AG04449 (cell line): ENCODE results near the gene LDLRAD4.
A peak's percentile ranks its signal among the peaks of the same experiment; 100 is the strongest.

Experiments
- CTCF ChIA-PET: fragments of 350-600 bp; formaldehyde crosslinking; extraction: SDS; loops from one replicate; lab custom pipeline; 2021; ENCODE audit warnings: antibody characterized with exemption; lab: Yijun Ruan, JAX
- POLR2A ChIA-PET: fragments of 400-600, 350-600 bp; formaldehyde crosslinking; extraction: SDS; loops from one replicate; lab custom pipeline; 2020; ENCODE audit warnings: antibody characterized with exemption, inconsistent platforms; lab: Yijun Ruan, JAX
- DNase-seq: peaks from one replicate; pipeline ENCODE4 v3.0.0-alpha.2; 2010; ENCODE audit warnings: low read depth, low spot score
- H3K4me3 ChIP-seq: 2 replicates; pipeline ENCODE4 v1.5.1; 2011; ENCODE audit warnings: low read depth, mild to moderate bottlenecking, control low read depth, low read length
- TF ChIP-seq, protein P1 (sequence below): IDR thresholded peaks from one replicate; pipeline ENCODE4 v1.5.1; 2011; ENCODE audit warnings: mild to moderate bottlenecking, moderate library complexity, low read length, control low read depth, inconsistent platforms; ENCODE audit not compliant: insufficient read depth; ENCODE audit errors: missing control alignments

Gene LDLRAD4

DNA sequence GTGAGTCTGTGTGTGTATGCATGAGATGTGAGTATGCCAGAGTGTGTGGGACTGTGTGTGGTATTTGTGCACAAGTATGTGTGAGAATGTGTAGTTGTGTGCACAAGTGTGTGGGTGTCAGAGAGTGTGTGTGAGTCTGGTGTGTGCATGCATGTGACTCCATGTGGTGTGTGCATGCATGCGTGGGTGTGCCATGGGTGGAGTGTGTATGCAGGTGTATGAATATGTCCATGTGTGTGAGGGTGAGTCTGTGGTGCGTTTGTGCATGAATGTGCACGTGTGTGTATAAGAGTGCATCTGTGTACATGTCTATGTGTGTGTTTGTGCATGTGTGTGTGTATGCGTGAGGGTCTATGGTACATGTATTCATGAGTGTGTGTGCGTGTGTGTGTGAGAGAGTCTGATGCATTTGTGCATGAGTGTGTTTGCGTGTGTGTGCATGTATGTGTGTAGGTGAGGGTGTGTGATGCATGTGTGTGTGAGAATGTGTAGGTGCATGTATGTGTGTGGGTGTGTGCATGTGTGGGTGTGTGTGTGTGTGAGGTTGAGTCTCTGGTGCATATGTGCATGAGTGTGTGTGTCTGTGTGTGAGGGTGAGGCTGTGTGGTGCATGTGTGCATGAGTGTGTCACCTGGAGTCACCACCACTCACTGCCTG is 226.8 kb downstream of the LDLRAD4 start:
- no peak overlapping the region for H3K4me3 ChIP-seq
- POLR2A ChIA-PET: no interaction called here
- DNase-seq: no peak
- TF ChIP-seq, protein P1, sequence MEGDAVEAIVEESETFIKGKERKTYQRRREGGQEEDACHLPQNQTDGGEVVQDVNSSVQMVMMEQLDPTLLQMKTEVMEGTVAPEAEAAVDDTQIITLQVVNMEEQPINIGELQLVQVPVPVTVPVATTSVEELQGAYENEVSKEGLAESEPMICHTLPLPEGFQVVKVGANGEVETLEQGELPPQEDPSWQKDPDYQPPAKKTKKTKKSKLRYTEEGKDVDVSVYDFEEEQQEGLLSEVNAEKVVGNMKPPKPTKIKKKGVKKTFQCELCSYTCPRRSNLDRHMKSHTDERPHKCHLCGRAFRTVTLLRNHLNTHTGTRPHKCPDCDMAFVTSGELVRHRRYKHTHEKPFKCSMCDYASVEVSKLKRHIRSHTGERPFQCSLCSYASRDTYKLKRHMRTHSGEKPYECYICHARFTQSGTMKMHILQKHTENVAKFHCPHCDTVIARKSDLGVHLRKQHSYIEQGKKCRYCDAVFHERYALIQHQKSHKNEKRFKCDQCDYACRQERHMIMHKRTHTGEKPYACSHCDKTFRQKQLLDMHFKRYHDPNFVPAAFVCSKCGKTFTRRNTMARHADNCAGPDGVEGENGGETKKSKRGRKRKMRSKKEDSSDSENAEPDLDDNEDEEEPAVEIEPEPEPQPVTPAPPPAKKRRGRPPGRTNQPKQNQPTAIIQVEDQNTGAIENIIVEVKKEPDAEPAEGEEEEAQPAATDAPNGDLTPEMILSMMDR: no peak
- CTCF ChIA-PET: no interaction called here

DNA sequence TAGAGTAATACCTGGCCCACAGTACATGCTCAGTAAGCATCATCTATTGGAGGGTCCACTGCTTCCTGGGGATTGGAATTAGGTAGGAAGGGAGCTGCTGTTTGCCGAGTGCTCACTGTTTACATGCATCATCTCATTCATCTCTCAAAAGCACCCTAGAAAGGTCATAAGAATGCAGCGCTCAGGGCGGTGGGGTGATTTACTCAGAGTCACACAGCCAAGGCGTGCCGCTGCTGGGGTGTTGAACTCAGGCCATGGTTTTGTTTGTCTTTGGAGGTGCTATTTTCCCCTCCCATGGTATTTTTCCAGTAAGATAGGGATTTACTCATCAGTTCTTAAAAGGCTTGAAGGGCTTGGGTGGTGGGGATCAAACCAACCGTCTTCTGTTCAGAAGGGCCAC is 227.5 kb downstream of the LDLRAD4 start:
- no peak for DNase-seq
- ChIA-PET CTCF (no interaction called here), POLR2A (no interaction called here)
- TF ChIP-seq, protein P1: no peak
- H3K4me3 ChIP-seq: no peak overlapping the region

DNA sequence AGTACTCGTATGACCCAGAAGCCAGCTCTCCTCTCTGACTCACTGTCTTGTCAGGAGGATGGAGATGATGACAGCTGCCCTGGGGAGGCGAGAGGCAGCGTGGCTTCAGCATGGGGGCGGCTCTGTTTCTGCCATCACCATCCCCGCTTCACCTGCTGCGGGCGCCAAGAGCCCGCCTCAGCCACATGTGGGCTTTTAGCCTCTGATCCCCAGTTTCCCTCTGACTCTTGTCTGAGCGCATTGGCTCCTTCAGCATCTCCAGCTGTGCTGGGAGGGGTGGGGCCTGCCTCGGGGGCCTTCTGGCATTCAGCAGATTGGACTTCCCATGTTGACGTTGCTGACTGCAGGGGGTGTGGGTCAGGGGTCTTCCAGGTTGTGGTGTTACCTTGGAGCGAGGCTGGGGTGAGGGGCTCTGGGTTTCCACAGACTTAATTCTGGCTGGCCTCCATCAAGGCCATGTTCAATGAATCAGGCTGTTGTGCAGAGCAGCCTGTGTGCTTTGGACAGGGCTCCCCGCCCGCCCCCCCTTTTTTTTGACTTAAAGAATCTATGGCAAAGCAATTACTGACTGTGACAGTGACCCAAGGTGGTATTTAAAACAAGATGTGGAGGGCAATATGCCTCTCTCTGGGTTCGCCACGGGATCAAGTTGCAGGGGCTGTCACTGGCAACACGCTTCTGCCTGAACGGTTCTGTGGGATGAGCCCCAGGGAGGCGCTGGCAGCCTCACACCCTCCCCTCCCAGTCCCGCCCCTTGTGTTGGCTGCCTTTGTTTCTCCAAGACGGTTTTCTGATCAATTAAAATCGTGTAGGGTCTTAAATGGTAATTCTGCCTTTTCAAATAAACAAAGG is 228.3 kb downstream of the LDLRAD4 start:
- CTCF ChIA-PET: no interaction called here
- no peak for DNase-seq
- POLR2A ChIA-PET: interaction anchor here (1.8 kb wide), 1 partner anchor 11 kb away, joined by 7 read pairs; no protein-coding TSS in a partner anchor
- no peak overlapping the region; the same call in 1 of the 2 replicates for H3K4me3 ChIP-seq
- TF ChIP-seq, protein P1: no peak

DNA sequence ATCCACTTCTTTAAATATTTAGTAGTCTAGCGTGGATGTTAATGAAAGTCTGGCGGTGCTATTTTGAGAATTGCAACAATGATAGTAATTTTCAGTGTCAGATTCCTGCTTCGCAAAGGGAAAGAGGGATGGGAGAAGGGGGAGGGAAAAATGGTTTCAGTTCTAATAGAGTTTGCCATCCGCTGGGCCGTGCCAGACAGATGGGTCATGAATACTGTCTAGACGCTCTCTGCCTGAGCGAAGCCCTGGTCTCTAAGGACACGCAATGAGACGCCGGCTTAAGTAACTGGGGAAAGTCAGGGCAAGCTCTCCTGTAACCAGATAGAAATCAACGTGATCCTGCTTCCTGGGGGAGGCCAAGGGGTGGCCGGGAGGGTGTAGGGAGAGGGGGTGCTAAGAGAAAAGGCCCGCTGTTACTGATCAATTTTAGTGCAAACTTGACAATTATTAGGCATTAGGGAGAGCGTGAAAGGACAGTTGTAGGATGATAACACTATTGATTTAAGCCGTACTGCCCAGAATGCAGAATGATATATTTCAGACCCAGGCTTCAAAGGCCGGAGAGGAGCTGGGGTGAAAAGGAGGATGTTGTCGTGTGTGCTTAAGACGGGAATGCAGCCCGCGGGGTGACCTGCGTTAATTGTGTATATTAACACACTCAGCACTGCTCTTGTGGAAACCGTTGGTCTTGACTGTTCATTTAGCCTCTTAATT is 229.2 kb downstream of the LDLRAD4 start:
- DNase-seq: peak; percentile 77
- POLR2A ChIA-PET: interaction anchor here (1.8 kb wide), 1 partner anchor 12 kb away, joined by 7 read pairs; no protein-coding TSS in a partner anchor
- TF ChIP-seq, protein P1: no peak
- H3K4me3 ChIP-seq: no peak overlapping the region; the same call in 1 of the 2 replicates
- CTCF ChIA-PET: no interaction called here

DNA sequence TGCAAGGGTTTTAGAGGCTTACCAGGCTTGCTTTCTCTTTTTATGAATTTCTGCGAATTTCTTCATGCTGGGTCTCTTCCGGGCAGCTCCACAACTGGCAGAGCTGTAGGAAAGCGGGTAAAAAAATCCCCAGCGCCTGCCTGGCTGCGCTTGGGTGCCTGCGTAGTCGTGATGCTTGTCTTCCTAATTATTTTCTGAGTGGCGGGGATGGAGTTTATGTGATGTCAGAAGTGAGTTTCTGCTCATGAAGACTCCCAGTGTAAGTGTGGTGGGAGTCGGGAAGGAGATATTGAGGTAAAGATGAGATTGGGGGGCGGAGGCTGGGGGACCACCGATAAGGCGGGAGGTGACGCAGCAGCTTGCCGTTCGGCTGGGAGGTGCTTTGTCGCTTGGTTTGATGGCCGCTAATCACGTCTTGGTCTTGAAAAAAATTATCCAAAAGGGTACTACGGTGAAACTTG is 229.8 kb downstream of the LDLRAD4 start:
- DNase-seq: no peak
- POLR2A ChIA-PET: interaction anchor here (0.5 to 1.8 kb wide), 2 partner anchors 13 to 565 kb away, joined by 3 to 7 read pairs; no protein-coding TSS in a partner anchor
- CTCF ChIA-PET: no interaction called here
- no peak overlapping the region for H3K4me3 ChIP-seq
- TF ChIP-seq, protein P1: no peak

DNA sequence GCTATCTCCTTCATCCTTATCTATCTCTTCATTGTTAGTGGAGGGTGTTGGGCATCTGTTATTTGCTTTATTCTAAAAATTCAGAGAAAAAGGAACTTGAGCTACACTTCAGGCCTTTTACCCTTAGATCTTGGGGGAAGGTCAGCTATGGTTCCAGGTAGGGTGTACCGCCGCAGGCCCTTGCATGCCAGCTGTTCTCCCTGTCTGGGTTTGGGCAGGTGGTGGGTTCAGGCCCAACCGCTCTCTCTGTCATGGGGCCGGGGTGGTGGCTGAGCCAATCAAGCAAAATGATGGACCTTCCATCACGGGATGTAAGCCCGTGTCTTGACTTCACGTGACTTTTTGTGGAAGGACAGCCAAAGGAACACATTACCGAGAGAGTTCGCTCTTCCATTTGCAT is 231.1 kb downstream of the LDLRAD4 start:
- TF ChIP-seq, protein P1: no peak
- no peak overlapping the region for H3K4me3 ChIP-seq
- ChIA-PET CTCF (interaction anchor here (1.1 kb wide), 1 partner anchor 233 kb away, joined by 3 read pairs; no protein-coding TSS in a partner anchor), POLR2A (interaction anchor here (0.6 kb wide), 1 partner anchor 41 kb away, joined by 3 read pairs; no protein-coding TSS in a partner anchor)
- DNase-seq: no peak
